ENCODE data around the gene POLH.
"Not testable (repeated sequence)": the region's sequence is repeated elsewhere in the genome, so short reads cannot be mapped to it uniquely, and the experiment has no call there.

POLH gene

DNA sequence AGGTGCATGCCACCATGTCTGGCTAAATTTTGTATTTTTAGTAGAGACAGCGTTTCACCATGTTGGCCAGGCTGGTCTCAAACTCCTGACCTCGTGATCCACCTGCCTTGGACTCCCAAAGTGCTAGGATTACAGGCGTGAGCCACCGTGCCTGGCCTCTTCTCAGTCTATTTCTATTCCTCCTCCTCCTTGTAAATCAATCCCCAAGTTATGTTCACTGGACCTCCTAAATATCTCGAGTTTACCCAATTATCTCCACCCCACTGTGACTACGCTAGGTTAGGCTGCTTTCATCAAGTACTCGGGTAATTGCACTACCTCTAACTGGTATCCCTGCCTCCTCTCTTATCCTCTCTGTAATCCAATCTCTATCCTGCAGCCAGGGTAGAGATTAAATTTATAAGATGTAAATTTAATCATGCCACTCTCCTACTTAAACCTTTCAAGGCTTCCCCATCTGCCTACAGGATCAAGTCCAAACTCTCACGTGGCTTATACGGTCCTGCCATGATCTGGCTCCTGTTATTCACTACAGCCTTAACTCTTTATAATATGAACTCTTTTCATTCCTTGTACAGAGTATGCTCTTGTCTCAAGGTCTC lies 58.8 kb downstream of the POLH start:
- DNase-seq: no peak

DNA sequence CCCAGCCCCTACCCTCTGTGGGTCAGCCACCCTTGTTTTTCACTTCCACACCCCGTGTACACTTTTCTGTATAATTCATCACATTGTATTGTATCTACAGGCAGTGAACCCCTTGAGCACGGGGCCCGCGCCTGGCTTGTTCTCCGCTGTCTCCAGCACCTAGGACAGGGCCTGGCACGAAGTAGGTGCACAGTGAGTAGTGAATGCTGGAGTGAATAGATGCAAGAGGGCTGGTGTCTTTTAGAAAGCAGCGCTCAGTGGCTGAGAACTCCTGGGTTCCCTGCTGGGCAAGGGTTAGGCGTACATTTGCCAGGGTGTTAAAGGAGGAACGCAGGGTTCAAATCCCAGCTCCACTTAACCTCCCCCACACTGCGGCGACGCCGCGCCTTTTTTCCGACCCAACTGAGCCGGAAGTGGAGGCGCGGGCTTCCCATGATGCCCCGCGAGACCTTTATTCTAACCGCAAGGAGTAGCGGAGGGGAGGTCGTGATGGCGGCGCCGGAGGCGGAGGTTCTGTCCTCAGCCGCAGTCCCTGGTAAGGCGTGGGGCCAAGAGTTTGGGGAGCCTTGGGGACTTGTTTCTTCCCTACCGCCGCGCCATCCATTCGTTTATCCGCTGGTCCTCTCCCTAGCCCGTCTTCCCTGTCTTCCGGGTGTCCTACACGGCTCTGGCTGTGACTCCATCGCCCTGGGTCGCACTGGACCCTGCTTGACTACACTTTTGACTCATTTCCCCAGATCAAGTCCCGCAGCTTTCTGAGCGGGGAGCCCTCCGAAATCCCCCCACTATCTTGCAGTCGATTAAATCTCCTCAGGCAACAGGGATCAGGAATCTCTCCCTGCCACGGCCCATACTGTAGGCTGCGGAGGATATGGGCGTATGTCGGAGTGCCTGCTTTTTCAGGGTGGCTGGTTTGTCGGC lies 59.7 kb downstream of the POLH start, which contains the start of gene MAD2L1BP:
Gene MAD2L1BP (plus strand): TSS at position 454 of the 921 bp plus-strand sequence. CDS start 36 bp downstream, at position 490.
- DNase-seq: peak; percentile 60 to 80

DNA sequence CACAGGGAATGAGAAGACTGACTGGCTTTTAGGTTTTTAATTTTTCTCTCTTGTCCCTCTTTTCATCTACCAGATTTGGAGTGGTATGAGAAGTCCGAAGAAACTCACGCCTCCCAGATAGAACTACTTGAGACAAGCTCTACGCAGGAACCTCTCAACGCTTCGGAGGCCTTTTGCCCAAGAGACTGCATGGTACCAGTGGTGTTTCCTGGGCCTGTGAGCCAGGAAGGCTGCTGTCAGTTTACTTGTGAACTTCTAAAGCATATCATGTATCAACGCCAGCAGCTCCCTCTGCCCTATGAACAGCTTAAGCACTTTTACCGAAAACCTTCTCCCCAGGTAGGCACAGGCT lies 60.3 kb downstream of the POLH start:
- DNase-seq: no peak

DNA sequence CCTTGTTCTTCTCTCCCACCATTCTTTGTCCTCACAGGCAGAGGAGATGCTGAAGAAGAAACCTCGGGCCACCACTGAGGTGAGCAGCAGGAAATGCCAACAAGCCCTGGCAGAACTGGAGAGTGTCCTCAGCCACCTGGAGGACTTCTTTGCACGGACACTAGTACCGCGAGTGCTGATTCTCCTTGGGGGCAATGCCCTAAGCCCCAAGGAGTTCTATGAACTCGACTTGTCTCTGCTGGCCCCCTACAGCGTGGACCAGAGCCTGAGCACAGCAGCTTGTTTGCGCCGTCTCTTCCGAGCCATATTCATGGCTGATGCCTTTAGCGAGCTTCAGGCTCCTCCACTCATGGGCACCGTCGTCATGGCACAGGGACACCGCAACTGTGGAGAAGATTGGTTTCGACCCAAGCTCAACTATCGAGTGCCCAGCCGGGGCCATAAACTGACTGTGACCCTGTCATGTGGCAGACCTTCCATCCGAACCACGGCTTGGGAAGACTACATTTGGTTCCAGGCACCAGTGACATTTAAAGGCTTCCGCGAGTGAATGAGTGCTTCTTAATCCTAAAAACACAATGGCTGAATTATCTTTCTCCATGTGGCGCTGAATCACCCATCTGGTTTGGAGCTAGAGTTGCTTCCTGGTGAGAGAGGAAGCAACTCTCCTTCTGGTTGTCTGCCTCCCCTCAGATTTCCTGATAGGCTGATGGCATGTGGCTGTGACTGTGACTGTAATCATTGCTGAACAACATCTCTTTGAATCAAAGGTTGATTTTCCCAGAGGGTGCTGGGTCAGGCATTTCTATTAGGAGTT lies 64.2 kb downstream of the POLH start:
- DNase-seq: peak in 1 of 2 donors; percentile 54

DNA sequence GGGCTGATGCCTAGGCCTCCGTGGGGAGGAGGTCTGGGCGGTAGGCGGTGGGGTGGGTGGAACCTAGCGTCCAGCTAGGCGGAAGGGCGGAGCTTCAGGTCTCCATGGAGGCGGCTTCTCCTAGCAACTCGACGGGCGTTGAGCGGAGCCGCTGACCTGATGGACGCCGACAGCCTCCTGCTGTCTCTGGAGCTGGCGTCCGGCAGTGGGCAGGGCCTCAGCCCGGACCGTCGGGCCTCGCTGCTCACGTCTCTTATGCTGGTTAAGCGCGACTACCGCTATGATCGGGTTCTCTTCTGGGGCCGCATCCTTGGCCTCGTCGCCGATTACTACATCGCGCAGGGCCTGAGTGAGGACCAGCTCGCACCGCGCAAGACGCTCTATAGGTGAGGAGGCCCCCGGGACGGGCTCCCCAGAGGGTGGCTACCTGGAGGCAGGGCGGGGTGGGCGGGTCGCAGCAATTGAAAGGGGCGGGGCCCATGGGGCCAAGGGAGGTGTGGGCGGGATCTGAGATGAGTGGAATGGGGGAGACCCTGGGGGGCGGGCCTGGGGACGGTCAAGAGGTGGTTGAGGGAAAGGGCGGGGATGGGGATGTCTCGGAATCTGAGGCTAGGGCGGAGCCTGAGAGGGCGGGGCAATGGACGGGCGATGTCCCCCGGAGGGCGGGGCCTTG lies 69.1 kb downstream of the POLH start, which contains the start of gene RSPH9:
Gene RSPH9 (plus strand): TSS at position 97 of the 673 bp plus-strand sequence. CDS start 63 bp downstream, at position 160.
- DNase-seq: peak in 1 of 2 donors; percentile 11

DNA sequence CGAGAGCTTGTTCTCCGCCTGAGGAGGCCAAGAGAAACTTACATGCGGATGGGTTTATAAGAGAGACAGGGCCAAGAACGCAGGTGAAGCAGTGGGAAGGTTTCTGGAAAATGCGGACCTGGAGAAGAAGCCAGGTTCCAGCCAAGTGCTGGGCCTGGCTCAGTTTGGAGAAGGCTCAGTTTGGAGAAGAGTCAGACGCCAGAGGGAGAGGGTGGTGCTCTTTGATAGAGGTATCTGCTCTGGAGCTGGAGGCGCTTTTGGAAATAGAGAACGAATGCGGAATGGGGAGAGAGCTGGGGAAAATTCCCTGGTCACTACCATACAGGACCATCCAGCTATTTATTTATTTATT lies 69.6 kb downstream of the POLH start:
- DNase-seq: no peak

DNA sequence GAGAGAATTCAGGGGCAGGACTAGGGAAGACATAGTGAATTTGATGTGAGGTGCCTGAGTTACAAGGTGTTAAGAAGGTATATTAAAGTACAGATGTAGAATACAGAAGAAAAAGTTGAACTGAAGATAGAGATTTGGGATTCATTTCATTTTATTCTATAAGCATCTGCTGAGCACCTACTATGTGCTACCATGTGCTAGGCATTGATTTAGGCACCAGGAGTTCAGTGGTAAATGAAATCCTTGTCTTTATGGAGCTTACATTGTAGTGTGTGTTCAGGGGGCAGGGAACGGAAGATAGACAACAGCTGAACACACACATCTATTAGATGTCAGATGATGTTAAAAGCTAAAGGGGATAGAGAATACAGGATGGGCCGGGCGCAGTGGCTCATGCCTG lies 71.6 kb downstream of the POLH start:
- DNase-seq: no peak

DNA sequence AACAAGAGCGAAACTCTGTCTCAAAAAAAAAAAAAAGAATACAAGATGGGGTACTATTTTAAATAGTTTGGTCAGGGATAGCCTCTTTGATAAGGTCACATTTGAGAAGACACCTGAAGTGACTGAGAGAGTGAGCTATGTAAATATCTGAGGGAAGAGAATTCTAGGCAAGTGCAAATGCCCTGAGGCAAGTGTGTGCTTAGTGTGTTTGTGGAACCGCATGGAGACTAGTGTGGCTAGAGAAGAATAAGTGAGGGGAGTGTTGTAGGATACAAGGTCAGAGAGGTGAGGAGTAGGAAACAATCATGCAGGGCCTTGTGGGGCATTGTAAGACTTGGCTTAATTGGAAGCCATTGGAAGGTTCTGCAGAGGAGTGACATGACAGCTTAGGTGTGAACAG lies 72.3 kb downstream of the POLH start:
- DNase-seq: no peak

DNA sequence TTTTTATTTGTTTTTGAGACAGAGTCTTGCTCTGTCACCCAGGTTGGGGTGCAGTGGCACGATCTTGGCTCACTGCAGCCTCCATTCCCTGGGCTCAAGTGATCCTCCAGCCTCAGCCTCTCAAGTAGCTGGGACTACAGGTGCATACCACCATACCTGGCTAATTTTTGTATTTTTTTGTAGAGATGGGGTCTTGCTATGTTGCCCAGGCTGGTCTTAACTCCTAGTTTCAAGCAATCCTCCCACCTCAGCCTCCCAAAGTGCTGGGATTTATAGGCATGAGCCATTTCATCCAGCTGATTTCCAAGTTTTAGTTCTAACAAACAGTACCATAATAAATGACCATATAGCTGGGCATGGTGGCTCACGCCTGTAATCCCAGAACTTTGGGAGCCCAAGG lies 76.8 kb downstream of the POLH start:
- DNase-seq: not testable (repeated sequence)

DNA sequence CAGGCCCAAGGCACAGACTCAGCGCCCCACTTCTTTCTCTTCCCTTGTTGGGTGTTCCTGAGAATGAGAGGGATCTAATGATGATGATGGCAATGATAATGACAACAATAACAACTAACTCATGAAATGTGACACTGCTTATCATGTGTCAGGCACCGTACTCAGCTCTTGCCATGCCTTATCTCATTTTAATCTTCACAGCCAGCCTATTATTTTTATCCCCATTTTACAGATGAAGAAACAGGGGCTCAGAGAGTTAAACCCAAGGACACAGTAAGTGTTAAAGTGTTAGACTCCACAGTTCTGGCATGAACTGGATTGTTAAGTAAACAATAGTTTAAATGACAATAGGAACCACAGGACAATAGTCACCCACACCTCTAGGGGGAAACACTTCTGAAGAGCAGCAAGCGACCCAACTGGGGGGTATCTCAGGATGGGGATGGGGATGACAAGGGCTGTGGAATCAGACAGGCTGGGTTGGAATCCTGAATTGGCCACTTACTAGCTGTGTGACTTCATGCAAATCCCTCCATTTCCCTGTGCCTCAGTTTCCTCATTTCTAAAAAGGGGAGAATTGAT lies 81.3 kb downstream of the POLH start:
- DNase-seq: no peak

DNA sequence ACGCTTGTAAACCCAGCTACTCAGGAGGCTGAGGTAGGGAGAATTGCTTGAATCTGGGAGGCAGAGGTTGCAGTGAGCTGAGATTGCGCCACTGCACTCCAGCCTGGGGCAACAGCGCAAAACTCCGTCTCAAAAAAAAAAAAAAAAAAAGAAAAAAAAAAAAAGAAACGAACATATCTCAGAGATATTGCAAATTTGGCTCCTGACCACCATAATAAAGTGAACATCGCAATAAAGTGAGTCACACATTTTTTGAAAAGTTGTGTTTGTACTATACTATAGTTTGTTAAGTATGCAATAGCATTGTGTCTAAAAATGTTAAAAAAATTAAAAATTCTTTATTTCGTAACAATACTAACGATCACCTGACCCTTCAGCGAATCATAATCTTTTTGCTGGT lies 82.2 kb downstream of the POLH start:
- no peak for DNase-seq

DNA sequence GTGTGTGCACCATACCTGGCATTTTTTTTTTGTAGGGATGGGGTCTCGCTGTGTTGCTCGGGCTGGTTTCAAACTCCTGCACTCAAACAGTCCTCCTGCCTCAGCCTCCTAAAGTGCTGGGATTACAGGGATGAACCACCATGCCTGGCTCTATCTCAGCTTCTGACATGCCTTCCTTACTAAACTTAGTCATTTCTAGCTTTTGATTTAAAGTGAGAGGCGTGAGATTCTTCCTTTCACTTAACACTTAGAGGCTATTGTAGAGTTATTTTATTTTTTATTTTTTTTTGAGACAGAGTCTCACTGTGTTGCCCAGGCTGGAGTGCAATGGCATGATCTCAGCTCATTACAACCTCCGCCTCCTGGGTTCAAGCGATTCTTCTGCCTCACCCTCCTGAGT lies 87.0 kb downstream of the POLH start:
- DNase-seq: not testable (repeated sequence)

Data from bone marrow (tissue), 2 donors.